Activated effector memory CD4-positive, alpha-beta T cell treated with Interleukin-2 at 50 U/mL for 16 hours (primary cell): ENCODE measurements around the gene PAEP.
"Not testable (repeated sequence)": the region's sequence is repeated elsewhere in the genome, so short reads cannot be mapped to it uniquely, and the experiment has no call there.

ENCODE experiments used
- DNase-seq: peaks from one replicate; pipeline ENCODE4 v3.0.0-alpha.2; 2020

Gene PAEP

DNA sequence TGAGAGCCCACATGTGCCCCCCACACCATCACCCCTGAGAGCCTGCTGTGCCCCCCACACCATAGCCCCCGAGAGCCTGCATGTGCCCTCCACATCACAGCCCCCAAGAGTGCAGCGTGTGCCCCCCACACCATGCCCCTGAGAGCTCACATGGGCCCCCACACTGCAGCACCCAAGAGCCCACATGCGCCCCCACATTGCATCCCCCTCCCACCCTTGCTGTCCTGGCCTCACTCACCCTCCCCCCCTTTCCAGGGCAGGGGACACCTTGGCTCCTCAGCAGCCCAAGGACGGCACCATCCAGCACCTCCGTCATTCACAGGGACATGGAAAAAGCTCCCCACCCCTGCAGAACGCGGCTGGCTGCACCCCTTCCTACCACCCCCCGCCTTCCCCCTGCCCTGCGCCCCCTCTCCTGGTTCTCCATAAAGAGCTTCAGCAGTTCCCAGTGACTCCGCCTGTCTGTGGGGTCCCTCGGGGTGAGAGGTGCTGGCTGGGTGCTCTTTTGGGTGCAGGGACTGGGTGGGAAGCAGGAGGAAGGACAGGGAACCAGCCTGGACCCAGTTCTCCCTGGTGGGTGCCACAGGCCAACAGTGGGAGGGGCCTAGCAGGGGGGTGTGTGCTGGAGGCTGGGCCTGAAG, 35.3 kb upstream of the PAEP start:
- no peak for DNase-seq

DNA sequence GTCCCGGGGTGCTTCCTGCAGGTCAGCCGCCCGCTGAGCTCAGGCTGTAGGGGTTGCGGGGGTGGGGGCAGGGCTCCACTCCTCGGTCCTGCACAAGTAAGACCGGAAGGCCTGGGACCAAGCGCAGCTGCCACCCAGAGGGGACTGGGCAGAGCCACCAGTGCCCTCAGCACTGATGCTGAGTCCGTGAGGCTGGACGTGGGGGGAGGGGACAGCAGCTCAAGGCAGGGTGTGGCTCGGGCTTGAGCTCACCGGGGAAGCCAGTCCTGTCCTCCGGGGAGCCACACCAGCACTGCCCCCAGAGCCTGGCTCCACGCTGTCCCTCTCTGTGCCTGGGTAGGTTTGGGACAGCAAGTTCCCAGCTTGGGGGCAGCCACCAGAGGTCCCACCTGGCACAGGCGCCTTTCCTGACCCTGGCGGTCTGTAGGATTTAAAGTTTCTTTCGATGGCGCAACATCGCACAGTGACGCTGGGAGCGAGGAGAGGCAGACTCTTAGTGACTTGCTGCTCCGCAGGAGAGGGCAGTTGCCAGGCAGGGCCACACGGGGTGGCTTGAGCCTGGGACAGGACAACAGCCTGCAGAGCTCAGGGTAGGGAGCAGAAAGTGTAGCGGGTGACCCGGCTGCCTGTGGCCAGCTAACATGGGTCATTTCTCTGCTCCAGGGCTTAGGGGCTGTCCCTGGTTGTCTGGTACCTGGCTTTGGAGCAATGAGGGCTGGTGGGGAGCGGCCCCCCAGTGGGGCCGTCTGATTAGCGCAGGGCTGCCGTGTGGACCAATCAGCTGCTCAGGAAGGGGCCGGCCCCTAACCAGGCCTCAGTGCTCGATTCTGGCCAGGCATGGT, 34.6 kb upstream of the PAEP start:
- no peak for DNase-seq

DNA sequence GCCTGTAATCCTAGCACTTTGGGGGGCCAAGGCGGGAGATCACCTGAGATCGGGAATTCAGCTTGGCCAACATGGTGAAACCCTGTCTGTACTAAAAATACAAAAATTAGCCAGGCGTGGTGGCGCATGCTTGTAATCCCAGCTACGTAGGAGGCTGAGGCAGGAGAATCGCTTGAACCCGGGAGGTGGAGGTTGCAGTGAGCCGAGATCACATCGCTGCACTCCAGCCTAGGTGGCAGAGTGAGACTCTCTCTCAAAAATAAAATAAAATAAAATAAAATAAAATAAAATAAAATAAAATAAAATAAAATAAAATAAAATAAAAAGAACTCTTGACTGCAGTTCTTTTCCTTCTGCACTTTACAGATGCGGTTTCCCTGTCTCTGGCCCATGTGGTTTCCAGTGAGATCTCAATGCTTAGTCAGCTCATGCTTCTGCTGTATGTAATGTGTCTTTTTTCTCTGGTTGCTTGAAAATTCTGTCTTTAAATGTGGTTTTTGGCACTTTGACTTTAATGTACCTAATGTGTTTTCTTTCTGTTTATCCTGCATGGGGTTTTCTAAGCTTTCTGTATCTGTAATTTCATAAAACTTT, 32.6 kb upstream of the PAEP start:
- not testable (repeated sequence) for DNase-seq

DNA sequence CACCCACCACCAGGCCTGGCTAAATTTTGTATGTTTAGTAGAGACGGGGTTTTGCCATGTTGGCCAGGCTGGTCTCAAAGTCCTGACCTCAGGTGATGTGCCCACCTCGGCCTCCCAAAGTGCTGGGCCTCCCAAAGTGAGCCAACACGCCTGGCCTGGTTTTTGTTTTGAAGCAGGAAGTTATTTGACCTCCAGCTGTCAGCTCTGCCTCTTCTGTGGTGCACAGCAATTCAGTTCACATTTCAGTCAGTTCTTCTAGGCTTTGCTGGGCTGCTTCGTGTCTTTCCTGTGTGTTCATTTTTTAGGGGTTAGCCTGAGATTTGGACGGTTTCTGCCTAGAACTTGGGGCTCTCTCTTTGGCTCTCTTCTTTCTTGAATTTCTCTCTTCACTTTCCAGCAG, 31.4 kb upstream of the PAEP start:
- no peak for DNase-seq

DNA sequence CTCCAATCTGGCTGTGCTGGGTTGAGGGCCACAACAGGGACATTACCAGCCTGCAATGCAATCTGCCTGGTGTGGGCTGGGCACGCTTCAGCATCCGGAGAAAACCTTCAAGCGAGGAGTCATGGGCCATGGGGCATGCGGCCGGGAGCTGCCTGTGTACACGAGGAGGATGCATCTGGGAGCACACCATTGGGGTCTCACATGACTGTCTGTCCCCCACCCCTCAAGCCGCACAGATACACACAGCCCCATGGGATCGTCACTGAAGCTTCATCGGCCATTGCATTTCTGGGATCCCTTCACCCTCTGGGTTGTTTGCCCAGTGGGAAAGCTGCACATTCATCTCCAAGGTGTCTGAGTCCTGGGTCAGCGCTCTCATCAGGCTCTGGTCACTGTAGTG, 30.5 kb upstream of the PAEP start:
- no peak for DNase-seq

DNA sequence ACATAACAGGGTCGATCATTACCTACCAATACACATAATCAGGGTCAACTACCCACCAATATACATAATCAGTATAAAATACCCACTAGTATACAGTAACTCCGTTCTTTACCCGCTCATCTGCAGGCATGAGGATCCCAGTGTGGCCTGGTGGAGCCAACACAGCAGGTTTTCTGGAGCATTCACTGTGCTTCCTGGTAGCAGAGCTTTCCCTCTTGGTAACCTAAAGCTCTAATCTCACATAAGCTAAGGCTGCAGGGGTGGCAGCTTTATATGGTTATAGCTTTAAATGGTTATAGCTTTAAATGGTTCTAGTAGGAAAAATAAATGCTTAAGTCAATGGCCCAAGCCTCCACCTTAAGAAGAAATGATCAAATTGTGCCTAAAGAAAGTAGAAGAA, 28.4 kb upstream of the PAEP start:
- no peak for DNase-seq

DNA sequence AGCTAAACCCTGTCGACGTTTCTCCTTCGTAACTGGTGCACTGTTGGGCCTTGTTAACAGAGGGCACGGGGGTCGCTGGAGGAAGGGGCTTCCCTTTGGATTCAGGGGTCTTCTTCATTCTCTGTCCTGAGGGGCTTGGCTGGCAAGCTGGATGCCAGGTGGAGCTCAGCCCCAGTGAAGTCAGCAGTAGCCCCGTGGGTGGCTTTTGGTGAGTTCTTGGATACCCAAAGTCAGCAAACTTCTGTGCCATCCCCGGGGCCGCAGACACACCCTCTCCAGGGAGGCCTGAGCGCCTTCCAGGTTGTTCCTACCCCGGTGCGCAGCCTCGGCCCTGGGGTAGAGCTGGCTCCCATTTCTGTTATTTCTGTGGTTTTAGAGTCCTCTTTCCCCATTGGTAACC, 27.9 kb upstream of the PAEP start:
- no peak for DNase-seq

DNA sequence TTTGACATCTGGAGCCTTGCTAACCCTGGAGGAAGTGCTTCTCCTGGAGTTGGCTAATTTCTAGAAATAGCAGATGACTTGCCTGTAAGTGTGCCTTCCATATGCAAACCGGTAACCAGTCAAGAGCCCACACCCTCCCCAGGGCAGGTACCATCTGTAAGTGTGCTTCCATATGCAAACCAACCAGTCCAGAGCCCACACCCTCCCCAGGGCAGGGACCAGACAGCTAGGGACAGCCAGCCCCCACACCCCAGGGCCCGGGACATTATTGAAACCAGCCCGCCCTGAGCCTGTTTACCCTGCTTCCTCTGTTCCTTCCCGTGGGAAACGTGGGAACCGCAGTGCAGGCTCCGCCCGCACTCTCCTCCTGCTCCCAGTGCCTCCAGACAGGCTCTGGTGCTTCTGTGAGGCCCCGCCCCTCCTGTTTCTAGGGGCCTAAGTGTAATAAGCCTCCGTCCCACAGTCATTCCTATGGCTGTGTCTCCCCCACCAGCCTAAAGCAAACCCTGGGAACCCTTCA, 27.3 kb upstream of the PAEP start:
- DNase-seq, result not testable (repeated sequence)

DNA sequence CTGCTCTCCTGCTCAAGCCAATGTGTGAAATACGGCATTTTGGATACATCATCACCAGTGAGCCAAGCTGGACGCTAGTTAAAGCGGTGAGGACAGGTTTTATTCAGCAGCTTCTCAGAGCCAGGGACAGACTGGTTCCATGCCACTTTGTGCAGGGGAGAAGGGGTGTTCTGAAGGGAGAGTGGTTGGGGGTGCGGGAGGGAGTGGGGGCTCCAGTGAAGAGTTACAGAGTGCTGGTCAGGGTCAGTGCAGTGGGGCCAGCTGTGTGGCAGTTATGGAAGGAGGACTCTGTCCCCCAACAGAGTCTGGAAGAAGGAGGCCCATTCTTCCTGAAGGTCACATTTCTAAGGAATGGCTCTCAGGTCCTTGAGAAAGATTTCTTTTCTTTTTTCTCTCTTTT, 26.7 kb upstream of the PAEP start:
- not testable (repeated sequence) for DNase-seq

DNA sequence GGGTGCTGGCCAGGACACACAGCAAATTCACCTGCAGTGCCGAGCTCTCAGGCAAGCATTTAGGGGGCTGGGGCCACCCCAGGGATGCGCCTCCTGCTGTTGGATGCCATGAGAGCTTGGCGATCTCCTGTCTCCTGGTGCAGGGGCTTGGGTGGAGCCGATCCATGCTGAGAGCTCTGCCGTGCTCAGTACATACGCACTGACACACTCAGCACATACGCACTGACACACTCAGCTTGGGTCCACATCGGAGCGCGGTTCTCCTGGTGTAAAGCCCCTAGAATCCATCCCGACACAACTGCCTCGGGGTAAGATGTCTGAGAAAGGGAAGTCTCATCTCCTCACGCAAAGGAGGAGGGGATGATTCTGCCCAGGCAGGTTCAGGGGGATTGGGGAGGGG, 25.9 kb upstream of the PAEP start:
- not testable (repeated sequence) for DNase-seq

DNA sequence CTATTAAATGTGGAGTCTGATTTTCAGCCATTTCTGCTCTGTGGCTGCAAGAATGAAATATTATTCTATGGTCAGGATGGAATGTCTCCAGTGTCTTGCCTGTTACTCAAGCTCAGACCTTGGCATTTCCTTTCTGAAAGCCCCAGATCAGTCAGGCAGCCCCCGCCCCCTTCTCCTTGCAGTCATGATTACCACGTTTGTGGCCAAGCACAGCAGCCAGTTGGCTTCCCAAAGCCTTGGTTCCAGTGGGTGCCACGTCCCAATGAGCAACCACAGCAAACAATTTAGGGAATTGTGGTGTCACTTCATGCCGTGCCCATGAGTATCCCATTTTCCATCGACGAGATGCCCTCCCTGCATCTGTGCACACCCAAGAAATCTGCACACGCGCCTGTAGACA, 25.3 kb upstream of the PAEP start:
- DNase-seq, result no peak

DNA sequence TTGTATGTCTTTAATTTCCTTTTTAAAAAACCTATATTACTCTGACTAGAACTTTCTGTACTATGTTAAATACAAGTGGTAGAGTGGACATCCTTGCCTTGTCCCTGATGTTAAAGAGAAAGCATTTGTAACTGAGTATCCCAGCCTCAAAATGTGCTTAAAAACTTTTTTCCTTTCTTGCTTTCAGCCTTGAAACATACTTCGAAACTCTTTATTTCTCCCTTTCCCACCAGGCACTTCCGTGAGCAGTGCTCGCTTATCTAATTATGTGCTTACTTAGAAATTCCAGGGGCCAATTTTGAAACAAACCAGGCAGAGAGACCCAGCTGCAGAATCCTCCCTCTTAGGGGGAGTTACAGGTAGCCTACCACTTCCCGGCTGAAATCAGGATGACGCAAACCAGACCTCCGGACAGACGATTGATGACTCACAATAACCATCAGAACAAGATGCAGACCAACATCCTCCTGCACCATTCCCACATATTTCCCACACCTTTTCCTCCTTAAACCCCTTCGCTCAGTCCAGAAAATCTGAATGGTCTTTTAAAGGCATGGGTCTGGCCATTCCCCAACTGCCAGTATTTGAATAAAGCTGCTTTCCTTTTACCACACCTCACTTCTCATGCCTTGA, 18.2 kb upstream of the PAEP start:
- not testable (repeated sequence) for DNase-seq

DNA sequence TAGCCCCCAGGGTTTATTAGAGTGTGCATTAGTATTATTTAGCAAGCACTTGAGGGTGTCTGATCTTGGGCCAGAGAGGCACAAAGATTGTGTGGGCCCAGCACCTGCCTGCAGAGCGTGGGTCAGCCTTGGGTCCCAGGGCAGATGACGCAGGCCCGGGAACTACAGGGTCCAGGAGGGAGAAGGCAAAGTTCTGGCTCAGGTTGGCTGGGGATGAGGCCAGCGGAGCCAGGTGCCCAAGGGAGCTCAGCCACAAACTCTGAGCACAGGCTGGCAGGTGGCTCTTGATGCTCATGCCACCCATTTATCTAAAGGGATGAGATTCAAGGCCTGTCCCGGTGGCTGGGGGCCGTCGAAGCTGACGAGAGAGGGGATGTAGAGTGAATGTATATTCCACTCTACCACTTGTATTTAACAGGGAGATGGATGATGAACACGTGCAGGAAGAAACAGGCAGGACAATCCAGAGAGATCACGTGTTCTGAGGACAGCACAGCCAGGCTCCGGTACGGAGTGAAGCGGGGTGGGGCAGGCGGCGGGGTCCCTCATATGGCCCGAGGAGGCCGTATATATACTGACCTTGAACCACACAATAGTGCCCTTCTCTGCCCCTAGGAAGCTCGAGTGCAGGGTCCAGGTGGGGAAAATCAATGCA, 16.4 kb upstream of the PAEP start:
- DNase-seq, result no peak

DNA sequence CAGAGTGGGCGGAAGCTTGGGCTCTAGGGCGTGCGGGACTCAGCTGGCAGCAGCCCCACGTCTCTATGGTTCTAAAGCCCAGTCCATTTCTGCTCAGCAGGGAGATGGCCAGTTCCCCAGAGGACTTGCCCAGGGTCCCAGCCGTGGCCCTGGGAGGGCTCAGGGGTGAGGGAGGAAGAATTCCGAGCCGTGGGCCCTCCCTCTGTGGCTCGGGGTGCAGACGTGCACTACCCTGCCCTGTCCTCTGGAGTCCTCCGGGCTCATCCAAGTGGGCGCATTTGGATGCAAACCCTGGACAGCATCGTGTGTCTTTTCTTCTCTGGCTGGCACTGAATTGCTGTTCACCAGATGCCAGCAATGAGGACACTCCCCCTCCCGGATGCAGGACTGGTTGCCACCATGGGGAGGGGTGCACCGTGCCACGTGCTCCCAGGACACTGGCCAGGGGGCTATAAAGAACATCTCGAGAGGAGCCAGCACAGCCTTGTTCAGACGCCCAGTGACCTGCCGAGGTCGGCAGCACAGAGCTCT, 15.8 kb upstream of the PAEP start, which contains the start of gene OBP2A:
OBP2A (plus strand) TSS at position 481 of the 531 bp plus-strand sequence. CDS start 55 bp downstream, outside the sequence.
- DNase-seq, result not testable (repeated sequence)

DNA sequence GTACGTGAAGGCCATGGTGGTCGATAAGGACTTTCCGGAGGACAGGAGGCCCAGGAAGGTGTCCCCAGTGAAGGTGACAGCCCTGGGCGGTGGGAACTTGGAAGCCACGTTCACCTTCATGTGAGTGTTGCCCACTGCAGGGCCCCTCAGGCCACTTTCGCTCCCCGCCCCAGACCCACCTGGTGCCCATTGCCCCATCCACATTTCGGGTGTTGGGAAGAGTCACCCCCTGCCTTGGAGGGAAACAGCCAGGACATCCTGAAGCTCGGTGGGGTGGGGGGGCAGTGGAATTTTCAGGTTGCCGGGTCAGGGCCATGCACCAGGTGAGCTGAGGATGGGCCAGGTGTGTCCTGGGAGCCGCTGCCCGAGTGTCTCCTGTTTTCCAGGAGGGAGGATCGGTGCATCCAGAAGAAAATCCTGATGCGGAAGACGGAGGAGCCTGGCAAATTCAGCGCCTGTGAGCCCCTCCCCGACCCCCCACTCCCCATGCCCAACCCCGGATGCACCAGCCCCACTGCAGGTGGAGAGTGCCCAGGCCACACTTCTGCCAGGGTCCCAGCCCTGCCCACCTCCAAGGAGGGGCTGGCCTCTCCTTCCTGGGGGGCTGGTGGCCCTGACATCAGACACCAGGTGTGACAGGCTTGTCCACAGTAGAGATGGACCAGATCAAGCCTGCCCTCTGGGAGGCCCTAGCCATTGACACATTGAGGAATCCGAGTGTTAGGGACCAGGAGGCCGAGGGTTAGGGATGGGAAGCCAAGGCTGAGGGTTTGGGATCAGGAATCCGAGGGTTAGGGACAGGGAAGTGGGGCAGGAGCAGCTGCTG, 14.6 kb upstream of the PAEP start:
- not testable (repeated sequence) for DNase-seq

DNA sequence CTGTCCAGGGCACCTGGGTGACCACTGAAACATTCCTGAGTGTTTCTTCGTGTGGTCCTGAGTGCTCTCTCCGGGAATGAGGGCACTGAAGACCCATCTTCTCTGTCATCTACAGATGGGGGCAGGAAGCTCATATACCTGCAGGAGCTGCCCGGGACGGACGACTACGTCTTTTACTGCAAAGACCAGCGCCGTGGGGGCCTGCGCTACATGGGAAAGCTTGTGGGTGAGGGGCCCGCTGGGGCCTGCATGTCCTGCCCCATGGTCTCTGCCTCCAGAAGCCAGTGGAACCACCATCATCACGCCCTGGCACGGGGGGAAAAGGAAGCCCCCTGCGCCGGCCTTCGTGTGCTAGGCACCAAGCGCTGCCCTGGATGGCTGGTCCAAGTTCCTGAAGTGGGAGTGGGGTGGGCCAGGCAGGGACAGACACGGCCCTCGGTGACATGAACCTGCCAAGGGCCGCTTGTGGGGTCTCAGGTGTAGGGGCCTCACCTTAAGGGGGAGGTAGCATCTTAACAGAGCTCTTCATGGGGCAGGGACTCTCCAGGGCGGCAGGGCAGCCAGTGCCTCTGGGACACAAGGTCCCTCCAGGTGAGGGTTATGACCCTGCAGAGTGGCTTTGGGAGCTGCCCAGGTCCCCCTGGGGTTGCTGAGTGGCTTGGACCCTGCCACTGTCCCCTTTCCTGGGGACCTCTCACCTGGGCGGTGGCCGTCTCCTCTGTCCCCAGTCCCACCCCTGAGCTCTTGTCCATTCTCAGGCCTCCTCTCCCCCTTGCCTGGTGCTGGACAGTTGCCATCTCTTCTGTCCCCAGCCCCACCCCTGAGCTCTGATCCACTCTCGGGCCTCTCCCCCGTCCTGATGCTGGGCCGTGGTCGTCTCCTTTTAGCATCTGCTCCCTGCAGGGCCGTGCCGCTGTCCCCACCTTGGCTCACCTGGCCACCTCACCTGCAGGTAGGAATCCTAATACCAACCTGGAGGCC, 13.5 kb upstream of the PAEP start:
- DNase-seq, result no peak

DNA sequence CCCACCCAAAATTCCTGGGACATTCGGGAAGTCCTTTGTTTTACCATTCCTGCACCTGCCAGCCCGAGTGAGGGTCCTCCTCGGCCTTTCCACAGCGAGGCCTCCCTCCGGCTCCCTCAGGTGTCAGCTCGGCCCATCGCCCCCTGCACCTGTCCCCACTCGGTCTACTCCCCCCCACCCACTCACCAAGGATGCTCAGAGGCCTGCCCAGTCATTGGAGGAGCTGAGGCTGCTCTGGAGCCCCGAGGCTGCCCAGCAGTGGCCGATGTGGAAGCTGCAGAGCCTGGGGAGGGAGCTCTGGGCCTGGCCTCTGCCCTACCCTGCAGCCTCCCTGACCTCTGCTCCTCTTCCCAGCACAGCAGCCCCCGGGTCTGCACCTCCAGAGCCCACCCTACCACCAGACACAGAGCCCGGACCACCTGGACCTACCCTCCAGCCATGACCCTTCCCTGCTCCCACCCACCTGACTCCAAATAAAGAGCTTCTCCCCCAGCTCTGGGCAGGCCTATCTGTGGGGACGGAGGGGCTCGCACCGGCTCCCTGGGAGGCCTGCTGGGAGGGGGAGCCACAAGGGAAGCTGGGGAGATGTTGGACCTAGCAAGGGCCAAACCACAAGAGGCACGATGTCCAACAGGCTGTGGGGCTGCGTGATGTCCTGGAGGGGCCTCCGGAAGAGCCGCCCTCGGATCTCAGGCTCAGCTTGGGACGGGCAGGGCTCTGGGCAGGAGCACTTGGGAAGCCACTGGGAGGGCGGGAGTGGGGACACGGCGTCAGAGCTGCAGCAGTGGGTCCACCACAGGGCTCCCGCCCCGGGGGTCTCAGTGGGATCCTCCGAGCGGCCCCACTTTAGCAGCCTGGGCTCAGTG, 11.8 kb upstream of the PAEP start:
- not testable (repeated sequence) for DNase-seq

DNA sequence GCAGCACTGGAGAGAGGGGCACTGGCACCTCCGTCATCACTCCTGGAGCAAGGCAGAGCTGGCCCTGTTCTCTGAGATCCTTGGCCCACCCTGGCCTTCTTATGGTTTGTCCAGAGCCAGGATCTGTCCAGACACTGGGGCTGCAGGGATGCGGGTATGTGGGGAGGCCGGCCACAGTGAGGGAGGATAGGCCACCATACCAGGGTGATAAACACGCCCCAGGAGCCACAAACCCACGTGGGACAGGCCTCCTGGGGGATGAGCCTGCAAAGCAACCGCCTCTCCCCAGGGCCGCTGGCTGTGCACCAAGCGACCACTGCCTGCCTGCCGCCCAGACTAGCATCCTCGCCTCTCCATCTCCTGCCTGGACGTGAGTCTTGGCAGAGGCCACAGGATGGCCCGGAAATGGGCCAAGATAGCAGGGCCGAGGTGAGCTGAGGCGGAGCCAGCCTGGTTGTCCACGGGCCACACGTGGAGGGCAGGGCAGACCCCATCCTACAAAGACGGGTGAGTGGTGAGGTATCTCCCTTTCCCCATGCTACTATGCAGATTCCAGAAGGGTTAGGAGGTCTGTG, 11.1 kb upstream of the PAEP start:
- no peak for DNase-seq

DNA sequence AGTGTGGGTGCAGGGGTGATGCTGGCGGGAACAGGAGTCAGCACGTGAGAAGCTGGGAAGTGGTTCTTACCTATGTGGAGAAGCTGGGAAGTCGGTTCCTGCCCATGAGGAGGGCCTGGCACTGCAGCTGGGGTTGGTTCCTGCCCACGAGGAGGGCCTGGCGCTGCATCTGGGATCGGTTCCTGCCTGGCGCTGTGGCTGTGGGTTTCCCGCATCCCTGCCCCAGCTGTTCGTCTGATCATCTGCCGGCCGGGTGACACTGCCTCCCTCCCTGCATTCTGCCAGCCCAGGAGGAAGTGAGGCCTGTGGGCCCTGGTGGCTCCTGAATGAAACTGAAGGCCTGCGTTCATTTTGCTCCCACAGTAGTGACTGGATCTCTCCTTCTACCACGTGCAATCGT, 10.5 kb upstream of the PAEP start:
- DNase-seq, result no peak
